ENCODE data around the gene ADAM22.

GRCh38 chr7:88127637-88128290, 193.7 kb downstream of the ADAM22 start:
- no peak for TF ChIP-seq CTCF (IDR thresholded peaks at IDR 0.05; ENCODE audit: low read depth, low read length)
- no peak for TF ChIP-seq EZH2phosphoT487 (IDR thresholded peaks at IDR 0.05; ENCODE audit: low read depth)

Data from OCI-LY3 (cell line).